PFSK-1 (cell line): ENCODE data around the gene ZNF511.

ENCODE experiments used
- FOXP2 ChIP-seq: optimal IDR thresholded peaks from 2 replicates; pipeline ENCODE3; 2011; ENCODE audit warnings: borderline replicate concordance, control low read depth, inconsistent platforms; ENCODE audit not compliant: insufficient read depth; ENCODE audit errors: extremely low read length, extremely low read depth
- POLR2AphosphoS5 ChIP-seq: IDR thresholded peaks from 2 replicates; pipeline ENCODE4 v1.6.1; 2012; ENCODE audit warnings: low read depth, mild to moderate bottlenecking, control low read depth, low read length, moderate library complexity
- REST ChIP-seq, 2 experiments: IDR thresholded peaks; 2 replicates each; pipeline versions ENCODE4 v1.6.1 to v1.8.0; 2011 to 2012; ENCODE audit warnings: low read depth in 2 of 2, low read length in 2 of 2, control low read depth in 1 of 2, inconsistent platforms in 1 of 2, mild to moderate bottlenecking in 1 of 2, moderate library complexity in 1 of 2; ENCODE audit not compliant: insufficient read depth in 1 of 2
- SIN3A ChIP-seq: IDR thresholded peaks from 2 replicates; pipeline ENCODE4 v1.6.1; 2012; ENCODE audit warnings: mild to moderate bottlenecking, low read length, moderate library complexity, borderline replicate concordance; ENCODE audit not compliant: insufficient read depth
- TAF1 ChIP-seq: IDR thresholded peaks from 2 replicates; pipeline ENCODE4 v1.6.1; 2012; ENCODE audit warnings: low read length, control low read depth, borderline replicate concordance; ENCODE audit not compliant: insufficient read depth

Gene ZNF511

GRCh38 chr10:133329491-133330202 is 20.9 kb downstream of the ZNF511 start:
- TF ChIP-seq TAF1: no peak
- TF ChIP-seq FOXP2: no peak
- no peak for TF ChIP-seq SIN3A
- TF ChIP-seq POLR2AphosphoS5: no peak
- no peak for TF ChIP-seq REST (IDR thresholded peaks at IDR 0.05; ENCODE audit: insufficient read depth in 1 of 2, low read depth in 2 of 2, low read length in 2 of 2)

GRCh38 chr10:133332936-133333699 is 24.4 kb downstream of the ZNF511 start:
- no peak for TF ChIP-seq FOXP2

- TF ChIP-seq FOXP2: no peak
- no peak for TF ChIP-seq SIN3A
- TF ChIP-seq TAF1: no peak
- TF ChIP-seq REST (IDR thresholded peaks at IDR 0.05; ENCODE audit: insufficient read depth in 1 of 2, low read depth in 2 of 2, low read length in 2 of 2): no peak
- TF ChIP-seq POLR2AphosphoS5: no peak
Observed at GRCh38 chr10:133334503-133335245, 26.0 kb downstream of the ZNF511 start.

- TF ChIP-seq SIN3A: no peak
- TF ChIP-seq POLR2AphosphoS5: no peak
- no peak for TF ChIP-seq FOXP2
- TF ChIP-seq TAF1: no peak
- TF ChIP-seq REST (IDR thresholded peaks at IDR 0.05; ENCODE audit: insufficient read depth in 1 of 2, low read depth in 2 of 2, low read length in 2 of 2): no peak
Observed at GRCh38 chr10:133335246-133336117, 26.8 kb downstream of the ZNF511 start.

- TF ChIP-seq FOXP2: no peak
- TF ChIP-seq POLR2AphosphoS5: no peak
- no peak for TF ChIP-seq TAF1
- TF ChIP-seq REST (IDR thresholded peaks at IDR 0.05; ENCODE audit: insufficient read depth in 1 of 2, low read depth in 2 of 2, low read length in 2 of 2): no peak
- TF ChIP-seq SIN3A: no peak
Observed at GRCh38 chr10:133336118-133336576, 27.4 kb downstream of the ZNF511 start.
